K562 (cell line): ENCODE data around the gene EHBP1L1. TPM values are rescaled to one million over a fixed set of nuclear protein-coding genes. Genes with fewer than 3 reads are reported as not detected.
A peak's percentile ranks its signal among the peaks of the same experiment; 100 is the strongest.

ENCODE experiments used
- JUNB ChIP-seq: fragments of 450-650 bp; formaldehyde crosslinking; conservative IDR thresholded peaks from 2 replicates; pipeline ENCODE4 v1.4.0; 2020; ENCODE audit warnings: mild to moderate bottlenecking
- MEF2D ChIP-seq: conservative IDR thresholded peaks from 2 replicates; pipeline ENCODE4 v1.6.1; 2016; ENCODE audit warnings: low read depth, missing genetic modification characterization, missing compliant biosample characterization
- NR2F6 ChIP-seq: fragments of 450-650 bp; formaldehyde crosslinking; IDR thresholded peaks from 2 replicates; pipeline ENCODE4 v1.4.0; 2020; ENCODE audit warnings: mild to moderate bottlenecking
- NRF1 ChIP-seq, 2 experiments: fragments of 450-650 bp; IDR thresholded peaks in 1 of 2; conservative IDR thresholded peaks in 1 of 2; 2 replicates each; pipeline ENCODE4 v1.6.1; 2014; ENCODE audit warnings: mild to moderate bottlenecking in 2 of 2
- SMARCC2 ChIP-seq: fragments of 450-650 bp; IDR thresholded peaks from 2 replicates; pipeline ENCODE4 v1.6.1; 2017; ENCODE audit warnings: antibody characterized with exemption, moderate library complexity, mild to moderate bottlenecking, low read depth
- ZC3H8 ChIP-seq: fragments of 450-650 bp; IDR thresholded peaks from 2 replicates; pipeline ENCODE4 v1.6.1; 2017
- ZNF143 ChIP-seq: sonication (generic); formaldehyde crosslinking; IDR thresholded peaks from 2 replicates; pipeline ENCODE4 v1.9.0; 2022; ENCODE audit warnings: mild to moderate bottlenecking, missing genetic modification reagents
- ZNF174 ChIP-seq: fragments of 250-450 bp; sonication (Bioruptor Pico); IDR thresholded peaks from 2 replicates; pipeline ENCODE4 v1.4.0; 2020; ENCODE audit warnings: mild to moderate bottlenecking
- ZNF184 ChIP-seq: sonication (generic); formaldehyde crosslinking; IDR thresholded peaks from 2 replicates; pipeline ENCODE4 v1.5.0; 2020; ENCODE audit warnings: missing genetic modification reagents
- ZNF23 ChIP-seq: fragments of 250-450 bp; sonication (Bioruptor Pico); IDR thresholded peaks from 2 replicates; pipeline ENCODE4 v1.4.0; 2020; ENCODE audit warnings: mild to moderate bottlenecking
- polyA plus RNA-seq, 8 experiments: library from polyadenylated mRNA; depleted of rRNA in 4 of 8; stranded (reverse) in 5 of 8; unstranded in 3 of 8; fragments of >200 nt; fragmentation: Nextera tagmentation in 2 of 8; fragmentation: Illumina TruSeq in 1 of 8; extraction: Ambion mirVana in 2 of 8; extraction: Trizol in 1 of 8; gene quantifications; 2 replicates each; pipeline versions ENCODE4 v1.2.1 to v1.2.3, GENCODE V29; 2011 to 2014; ENCODE audit warnings: inconsistent platforms in 1 of 8, missing spikeins in 1 of 8
- total RNA-seq, 7 experiments: library from RNA; depleted of rRNA in 6 of 7; stranded (reverse); fragments of >200 nt in 6 of 7; fragmentation: Illumina TruSeq in 2 of 7; extraction: Trizol in 2 of 7; gene quantifications; 2 replicates each; pipeline versions ENCODE4 v1.2.1 to v1.2.3, GENCODE V29; 2011 to 2021; ENCODE audit warnings: low replicate concordance in 1 of 7
- TF ChIP-seq, protein P1 (sequence below): fragments of 450-650 bp; IDR thresholded peaks from one replicate; pipeline ENCODE4 v1.6.1; 2018; ENCODE audit warnings: mild to moderate bottlenecking, moderate library complexity; ENCODE audit not compliant: partially characterized antibody
- TF ChIP-seq, protein P2 (sequence below): sonication (generic); formaldehyde crosslinking; IDR thresholded peaks from 2 replicates; pipeline ENCODE4 v1.8.1; 2022; ENCODE audit warnings: missing genetic modification reagents
- TF ChIP-seq, protein P3 (sequence below): fragments of 250-450 bp; sonication (Bioruptor Pico); IDR thresholded peaks from 2 replicates; pipeline ENCODE4 v1.8.0; 2022; ENCODE audit warnings: inconsistent platforms, mild to moderate bottlenecking, moderate library complexity, borderline replicate concordance

EHBP1L1 gene
- total and polyA plus RNA-seq, 9 of the 15 experiments (the other 6 are each of a cell fraction or from before 2014, with no cell fraction given), result 0.03 to 87.1 (median 26.3) TPM

DNA sequence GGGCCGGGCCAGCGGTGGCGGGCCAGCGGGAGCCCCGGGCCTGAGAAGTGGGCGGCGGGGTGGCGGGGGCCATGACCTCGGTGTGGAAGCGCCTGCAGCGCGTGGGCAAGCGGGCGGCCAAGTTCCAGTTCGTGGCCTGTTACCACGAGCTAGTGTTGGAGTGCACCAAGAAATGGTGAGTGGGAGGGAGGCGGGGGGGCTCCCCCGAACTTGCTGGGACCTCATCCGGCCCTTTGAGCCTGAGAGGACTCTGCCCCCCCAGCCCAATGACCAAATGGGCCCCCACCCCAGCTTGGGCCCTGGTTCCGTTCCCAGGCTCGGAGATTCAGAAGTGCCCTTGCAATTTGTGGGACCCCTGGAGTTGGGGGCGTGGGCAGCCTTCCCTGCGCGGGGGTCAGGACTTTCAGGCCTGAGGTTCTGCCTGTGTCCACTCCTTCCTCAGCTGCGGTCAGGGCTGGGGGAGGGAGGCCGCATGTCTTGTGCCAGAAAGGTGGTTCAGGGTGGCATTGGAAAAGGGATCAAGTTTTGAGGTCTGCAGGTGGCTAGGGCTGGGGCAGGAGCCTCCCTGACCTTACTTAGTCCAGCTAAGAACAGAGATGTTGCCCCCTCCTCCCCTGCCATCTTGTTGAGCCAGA lies 496 bp downstream of the EHBP1L1 start (continued):
- TF ChIP-seq JUNB (CRISPR knock-in tag), result no peak
- no peak for TF ChIP-seq ZNF143
- TF ChIP-seq SMARCC2, result no peak
- TF ChIP-seq ZNF23 (CRISPR knock-in tag), result no peak
- TF ChIP-seq, protein P1, sequence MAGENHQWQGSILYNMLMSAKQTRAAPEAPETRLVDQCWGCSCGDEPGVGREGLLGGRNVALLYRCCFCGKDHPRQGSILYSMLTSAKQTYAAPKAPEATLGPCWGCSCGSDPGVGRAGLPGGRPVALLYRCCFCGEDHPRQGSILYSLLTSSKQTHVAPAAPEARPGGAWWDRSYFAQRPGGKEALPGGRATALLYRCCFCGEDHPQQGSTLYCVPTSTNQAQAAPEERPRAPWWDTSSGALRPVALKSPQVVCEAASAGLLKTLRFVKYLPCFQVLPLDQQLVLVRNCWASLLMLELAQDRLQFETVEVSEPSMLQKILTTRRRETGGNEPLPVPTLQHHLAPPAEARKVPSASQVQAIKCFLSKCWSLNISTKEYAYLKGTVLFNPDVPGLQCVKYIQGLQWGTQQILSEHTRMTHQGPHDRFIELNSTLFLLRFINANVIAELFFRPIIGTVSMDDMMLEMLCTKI, result no peak
- TF ChIP-seq ZNF184, result no peak
- no peak for TF ChIP-seq ZC3H8
- no peak for TF ChIP-seq ZNF174 (CRISPR knock-in tag)
- no peak for TF ChIP-seq MEF2D (tag)
- TF ChIP-seq NR2F6, result no peak
- 0 out of 4 replicates have a peak, but pooled peaks of 1 of the 2 experiments have one; percentile 23 for TF ChIP-seq NRF1 (conservative IDR thresholded peaks at IDR 0.05 in 1 of 2, IDR thresholded peaks at IDR 0.05 in 1 of 2)
- TF ChIP-seq, protein P2, sequence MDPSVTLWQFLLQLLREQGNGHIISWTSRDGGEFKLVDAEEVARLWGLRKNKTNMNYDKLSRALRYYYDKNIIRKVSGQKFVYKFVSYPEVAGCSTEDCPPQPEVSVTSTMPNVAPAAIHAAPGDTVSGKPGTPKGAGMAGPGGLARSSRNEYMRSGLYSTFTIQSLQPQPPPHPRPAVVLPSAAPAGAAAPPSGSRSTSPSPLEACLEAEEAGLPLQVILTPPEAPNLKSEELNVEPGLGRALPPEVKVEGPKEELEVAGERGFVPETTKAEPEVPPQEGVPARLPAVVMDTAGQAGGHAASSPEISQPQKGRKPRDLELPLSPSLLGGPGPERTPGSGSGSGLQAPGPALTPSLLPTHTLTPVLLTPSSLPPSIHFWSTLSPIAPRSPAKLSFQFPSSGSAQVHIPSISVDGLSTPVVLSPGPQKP (CRISPR knock-in tag), result no peak
- TF ChIP-seq, protein P3, sequence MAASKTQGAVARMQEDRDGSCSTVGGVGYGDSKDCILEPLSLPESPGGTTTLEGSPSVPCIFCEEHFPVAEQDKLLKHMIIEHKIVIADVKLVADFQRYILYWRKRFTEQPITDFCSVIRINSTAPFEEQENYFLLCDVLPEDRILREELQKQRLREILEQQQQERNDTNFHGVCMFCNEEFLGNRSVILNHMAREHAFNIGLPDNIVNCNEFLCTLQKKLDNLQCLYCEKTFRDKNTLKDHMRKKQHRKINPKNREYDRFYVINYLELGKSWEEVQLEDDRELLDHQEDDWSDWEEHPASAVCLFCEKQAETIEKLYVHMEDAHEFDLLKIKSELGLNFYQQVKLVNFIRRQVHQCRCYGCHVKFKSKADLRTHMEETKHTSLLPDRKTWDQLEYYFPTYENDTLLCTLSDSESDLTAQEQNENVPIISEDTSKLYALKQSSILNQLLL (CRISPR knock-in tag), result no peak
